H9 (cell line): ENCODE data around the gene NBEA. TPM values are rescaled to one million over a fixed set of nuclear protein-coding genes. Genes with fewer than 3 reads are reported as not detected.

ENCODE experiments used
- DNase-seq: peaks from one replicate; pipeline ENCODE4 v3.0.0-alpha.2; 2017
- H2AFZ ChIP-seq: one replicate; pipeline ENCODE4 v1.6.1; 2013; ENCODE audit warnings: mild to moderate bottlenecking, low read length, control low read depth, moderate library complexity
- H2AK5ac ChIP-seq: 2 replicates; pipeline ENCODE4 v1.6.1; 2013; ENCODE audit warnings: low read length, control low read depth, mixed read lengths; ENCODE audit not compliant: insufficient read length
- H2BK120ac ChIP-seq: one replicate; pipeline ENCODE4 v1.6.1; 2013; ENCODE audit warnings: low read depth, mild to moderate bottlenecking, low read length, control low read depth, inconsistent platforms; ENCODE audit not compliant: poor library complexity, severe bottlenecking
- H2BK12ac ChIP-seq: 2 replicates; pipeline ENCODE4 v1.6.1; 2013; ENCODE audit warnings: low read length, control low read depth, mixed read lengths, low read depth; ENCODE audit not compliant: insufficient read length
- H2BK15ac ChIP-seq: 2 replicates; pipeline ENCODE4 v1.6.1; 2013; ENCODE audit warnings: low read depth, low read length, control low read depth
- H2BK20ac ChIP-seq: one replicate; pipeline ENCODE4 v1.6.1; 2013; ENCODE audit warnings: low read depth, mild to moderate bottlenecking, low read length, control low read depth, inconsistent platforms; ENCODE audit not compliant: poor library complexity, severe bottlenecking
- H2BK5ac ChIP-seq: 2 replicates; pipeline ENCODE4 v1.6.1; 2013; ENCODE audit warnings: low read length, control low read depth, mixed read lengths; ENCODE audit not compliant: insufficient read length
- H3K14ac ChIP-seq: 2 replicates; pipeline ENCODE4 v1.6.1; 2013; ENCODE audit warnings: low read length, control low read depth; ENCODE audit not compliant: insufficient read depth
- H3K18ac ChIP-seq: 2 replicates; pipeline ENCODE4 v1.6.1; 2013; ENCODE audit warnings: low read depth, mild to moderate bottlenecking, mixed read lengths, low read length, control low read depth; ENCODE audit not compliant: insufficient read length
- H3K23ac ChIP-seq: 2 replicates; pipeline ENCODE4 v1.6.1; 2013; ENCODE audit warnings: low read length, control low read depth, mixed read lengths, low read depth; ENCODE audit not compliant: insufficient read length
- H3K23me2 ChIP-seq: 2 replicates; pipeline ENCODE4 v1.6.1; 2013; ENCODE audit warnings: low read depth, mild to moderate bottlenecking, mixed read lengths, low read length, control low read depth; ENCODE audit not compliant: insufficient read length, poor library complexity, severe bottlenecking
- H3K27ac ChIP-seq: 2 replicates; pipeline ENCODE4 v1.5.1; 2013; ENCODE audit warnings: low read length, control low read depth, mixed read lengths, low read depth; ENCODE audit not compliant: insufficient read length
- H3K27me3 ChIP-seq: 2 replicates; pipeline ENCODE4 v1.6.1; 2013; ENCODE audit warnings: low read length, control low read depth, inconsistent platforms; ENCODE audit not compliant: insufficient read depth
- H3K4ac ChIP-seq: 2 replicates; pipeline ENCODE4 v1.6.1; 2013; ENCODE audit warnings: low read depth, mild to moderate bottlenecking, control low read depth, inconsistent platforms, low read length, moderate library complexity
- H3K4me1 ChIP-seq: 2 replicates; pipeline ENCODE4 v1.6.1; 2013; ENCODE audit warnings: low read length, control low read depth, inconsistent platforms; ENCODE audit not compliant: insufficient read depth
- H3K4me2 ChIP-seq: 2 replicates; pipeline ENCODE4 v1.6.1; 2013; ENCODE audit warnings: low read length, control low read depth, mixed read lengths; ENCODE audit not compliant: insufficient read length, insufficient read depth
- H3K56ac ChIP-seq: 2 replicates; pipeline ENCODE4 v1.6.1; 2013; ENCODE audit warnings: low read depth, mild to moderate bottlenecking, mixed read lengths, low read length, control low read depth; ENCODE audit not compliant: insufficient read length
- H3K79me1 ChIP-seq: 2 replicates; pipeline ENCODE4 v1.6.1; 2013; ENCODE audit warnings: low read depth, mild to moderate bottlenecking, moderate library complexity, low read length, control low read depth, inconsistent platforms; ENCODE audit not compliant: insufficient read depth, poor library complexity, severe bottlenecking
- H3K79me2 ChIP-seq: 2 replicates; pipeline ENCODE4 v1.6.1; 2013; ENCODE audit warnings: low read length, control low read depth, inconsistent platforms; ENCODE audit not compliant: insufficient read depth
- H3K9ac ChIP-seq: 2 replicates; pipeline ENCODE4 v1.6.1; 2013; ENCODE audit warnings: low read length, control low read depth, mixed read lengths; ENCODE audit not compliant: insufficient read length; ENCODE audit errors: extremely low read depth
- H3K9me3 ChIP-seq: one replicate; pipeline ENCODE4 v1.6.1; 2013; ENCODE audit warnings: low read depth, low read length, inconsistent platforms; ENCODE audit not compliant: control insufficient read depth
- H3T11ph ChIP-seq: one replicate; pipeline ENCODE4 v1.6.1; 2013; ENCODE audit warnings: mild to moderate bottlenecking, low read length, control low read depth, inconsistent platforms
- H4K20me1 ChIP-seq: one replicate; pipeline ENCODE4 v1.6.1; 2013; ENCODE audit not compliant: control insufficient read depth, insufficient read length, insufficient read depth
- H4K5ac ChIP-seq: 2 replicates; pipeline ENCODE4 v1.6.1; 2013; ENCODE audit warnings: low read depth, mild to moderate bottlenecking, mixed read lengths, low read length, control low read depth; ENCODE audit not compliant: insufficient read length
- H4K8ac ChIP-seq: replicated peaks from 2 replicates; pipeline ENCODE4 v1.6.1; 2013; ENCODE audit warnings: low read length, control low read depth, mixed read lengths, low read depth; ENCODE audit not compliant: insufficient read length
- H4K91ac ChIP-seq: 2 replicates; pipeline ENCODE4 v1.6.1; 2013; ENCODE audit warnings: low read depth, mild to moderate bottlenecking, moderate library complexity, mixed read lengths, low read length, control low read depth; ENCODE audit not compliant: insufficient read length
- H3K27ac Mint-ChIP-seq, 3 experiments: 2 replicates in 2 of 3; 3 replicates in 1 of 3; pipeline ENCODE4 v1.8.0; 2020 to 2021; ENCODE audit warnings: mixed read lengths in 3 of 3, mild to moderate bottlenecking in 1 of 3, moderate library complexity in 1 of 3
- H3K27me3 Mint-ChIP-seq: 2 replicates; pipeline ENCODE4 v1.8.0; 2021; ENCODE audit warnings: low read depth, mild to moderate bottlenecking, moderate library complexity, mixed read lengths
- H3K36me3 Mint-ChIP-seq, 3 experiments: 2 replicates in 2 of 3; 3 replicates in 1 of 3; pipeline ENCODE4 v1.8.0; 2020 to 2021; ENCODE audit warnings: low read depth in 3 of 3, mixed read lengths in 3 of 3; ENCODE audit not compliant: insufficient read depth in 1 of 3
- H3K4me1 Mint-ChIP-seq, 2 experiments: 2 replicates each; pipeline ENCODE4 v1.8.0; 2020; ENCODE audit warnings: mixed read lengths in 2 of 2
- H3K4me3 Mint-ChIP-seq, 2 experiments: 2 replicates in 1 of 2; 3 replicates in 1 of 2; pipeline ENCODE4 v1.8.0; 2020 to 2021; ENCODE audit warnings: mild to moderate bottlenecking in 2 of 2, mixed read lengths in 2 of 2, moderate library complexity in 1 of 2
- H3K9me3 Mint-ChIP-seq, 2 experiments: 2 replicates in 1 of 2; 3 replicates in 1 of 2; pipeline ENCODE4 v1.8.0; 2020; ENCODE audit warnings: mild to moderate bottlenecking in 2 of 2, mixed read lengths in 2 of 2, moderate library complexity in 1 of 2
- CTCF ChIP-seq: fragments of 200-600 bp; sonication (generic); conservative IDR thresholded peaks from 3 replicates; pipeline ENCODE4 v1.8.0; 2021; ENCODE audit warnings: antibody characterized with exemption, mild to moderate bottlenecking
- WGBS: extraction: QIAGEN DNeasy Blood & Tissue Kit; methylation state at CpG from one replicate; pipeline ENCODE4 v1.1.7; 2013; ENCODE audit warnings: missing lambda C conversion rate, low lambda C conversion rate, mixed read lengths; ENCODE audit not compliant: insufficient read length; ENCODE audit errors: extremely low coverage; 5-methylcytosine and 5-hydroxymethylcytosine counted together
- total RNA-seq: library from RNA; stranded (reverse); gene quantifications from 2 replicates; pipeline ENCODE4 v1.2.1, GENCODE V29; 2021

The NBEA gene
- total RNA-seq, 1 experiment from 2014 or later, result 17.3 TPM

GRCh38 chr13:35711909-35712308, 769.8 kb downstream of the NBEA start:
- H3K9ac ChIP-seq, result no peak overlapping the region
- no peak overlapping the region for H3K56ac ChIP-seq
- H2BK5ac ChIP-seq, result no peak overlapping the region
- no peak for DNase-seq
- H3T11ph ChIP-seq, result no peak overlapping the region
- no peak overlapping the region for H3K27ac Mint-ChIP-seq
- H3K9me3 ChIP-seq, result no peaks in the 10 kb centered on the region
- no peak overlapping the region for H4K8ac ChIP-seq
- H3K4ac ChIP-seq, result no peak overlapping the region
- no peaks in the 10 kb centered on the region for H3K27me3 ChIP-seq
- H4K91ac ChIP-seq, result no peak overlapping the region
- no peak overlapping the region for H2AFZ ChIP-seq
- H3K14ac ChIP-seq, result no peak overlapping the region
- no peak overlapping the region for H3K4me3 Mint-ChIP-seq
- WGBS, result no CpG with 5 or more reads among the region's 8 CpGs
- H3K27ac ChIP-seq, result no peak overlapping the region
- H4K20me1 ChIP-seq, result no peaks in the 10 kb centered on the region
- H2BK120ac ChIP-seq, result no peak overlapping the region
- H3K79me1 ChIP-seq, result no peaks in the 10 kb centered on the region
- H2BK15ac ChIP-seq, result no peak overlapping the region
- H3K4me2 ChIP-seq, result no peak overlapping the region
- no peak overlapping the region for H2BK12ac ChIP-seq
- no peaks in the 10 kb centered on the region for H3K4me1 ChIP-seq
- no peak for TF ChIP-seq CTCF
- no peak overlapping the region for H2AK5ac ChIP-seq
- no peaks in the 10 kb centered on the region for H3K36me3 Mint-ChIP-seq
- no peaks in the 10 kb centered on the region for H3K23me2 ChIP-seq
- H3K4me1 Mint-ChIP-seq, result peaks cover 18 to 23% of the 10 kb centered on the region in 2 experiments
- H3K27me3 Mint-ChIP-seq, result no peaks in the 10 kb centered on the region; the same call in 1 of the 2 replicates
- no peak overlapping the region for H3K23ac ChIP-seq
- H3K18ac ChIP-seq, result no peak overlapping the region
- H3K79me2 ChIP-seq, result no peaks in the 10 kb centered on the region
- no peaks in the 10 kb centered on the region; a peak in 2 of 5 replicates for H3K9me3 Mint-ChIP-seq
- H2BK20ac ChIP-seq, result no peak overlapping the region
- H4K5ac ChIP-seq, result no peak overlapping the region
